A204.1 (cell line): ENCODE results near the gene TXNDC15.
A peak's percentile ranks its signal among the peaks of the same experiment; 100 is the strongest.
"Not testable (repeated sequence)": the region's sequence is repeated elsewhere in the genome, so short reads cannot be mapped to it uniquely, and the experiment has no call there.

Experiments used
- FAIRE-seq: peaks from 2 replicates; lab custom pipeline; 2012; peaks lifted over from hg19 to GRCh38; lab: Jason Lieb, UNC

Gene TXNDC15

DNA sequence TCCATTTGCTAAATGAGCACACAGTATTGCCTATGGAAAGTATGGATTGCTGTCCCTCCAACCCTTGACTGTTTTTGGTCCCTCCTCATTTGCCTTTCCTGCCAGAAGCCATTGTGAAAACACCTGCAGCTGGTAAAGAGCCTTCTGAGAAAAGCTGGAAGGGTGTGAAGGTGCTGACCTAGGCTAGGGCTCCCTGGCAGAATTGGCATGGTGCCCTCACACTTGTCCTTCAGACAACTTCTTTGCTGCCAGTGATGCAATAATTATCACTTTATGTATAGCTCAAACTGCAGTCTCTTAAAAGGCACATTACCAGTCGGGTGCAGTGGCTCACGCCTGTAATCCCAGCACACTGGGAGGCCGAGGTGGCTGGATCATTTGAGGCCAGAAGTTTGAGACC lies 4.2 kb downstream of the TXNDC15 start:
- no peak for FAIRE-seq

DNA sequence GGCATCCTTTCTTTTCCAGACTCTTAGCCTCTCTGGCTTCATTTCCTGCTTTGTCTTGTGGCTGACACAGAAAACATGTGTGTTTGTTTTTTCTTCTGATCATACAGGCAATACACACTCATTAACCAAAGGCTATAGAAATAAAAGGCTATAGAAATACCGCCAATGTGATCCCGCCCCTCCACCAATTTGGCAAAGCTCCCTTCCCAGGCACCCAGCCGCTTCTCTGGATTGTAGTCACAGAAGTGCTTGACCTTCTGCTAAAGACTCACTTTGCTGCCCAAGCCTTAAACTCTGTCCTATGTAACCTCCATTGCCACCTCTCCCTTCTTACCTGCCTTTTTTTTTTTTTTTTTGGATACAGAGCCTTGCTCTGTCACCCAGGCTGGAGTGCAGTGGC lies 5.3 kb downstream of the TXNDC15 start:
- no peak for FAIRE-seq

DNA sequence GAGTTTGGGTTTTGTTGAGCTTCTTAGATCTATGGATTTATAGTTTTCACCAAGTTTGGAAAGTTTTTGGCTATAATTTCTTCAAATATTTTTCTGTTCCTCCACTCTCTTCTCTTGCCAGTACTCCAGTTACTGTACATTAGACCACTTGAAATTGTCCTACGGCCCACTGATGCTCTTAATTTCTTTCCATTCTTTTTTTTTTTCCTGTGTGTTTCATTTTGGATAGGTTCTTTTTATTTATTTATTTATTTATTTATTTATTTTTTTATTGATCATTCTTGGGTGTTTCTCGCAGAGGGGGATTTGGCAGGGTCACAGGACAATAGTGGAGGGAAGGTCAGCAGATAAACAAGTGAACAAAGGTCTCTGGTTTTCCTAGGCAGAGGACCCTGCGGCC lies 6.8 kb downstream of the TXNDC15 start:
- FAIRE-seq = not testable (repeated sequence)

DNA sequence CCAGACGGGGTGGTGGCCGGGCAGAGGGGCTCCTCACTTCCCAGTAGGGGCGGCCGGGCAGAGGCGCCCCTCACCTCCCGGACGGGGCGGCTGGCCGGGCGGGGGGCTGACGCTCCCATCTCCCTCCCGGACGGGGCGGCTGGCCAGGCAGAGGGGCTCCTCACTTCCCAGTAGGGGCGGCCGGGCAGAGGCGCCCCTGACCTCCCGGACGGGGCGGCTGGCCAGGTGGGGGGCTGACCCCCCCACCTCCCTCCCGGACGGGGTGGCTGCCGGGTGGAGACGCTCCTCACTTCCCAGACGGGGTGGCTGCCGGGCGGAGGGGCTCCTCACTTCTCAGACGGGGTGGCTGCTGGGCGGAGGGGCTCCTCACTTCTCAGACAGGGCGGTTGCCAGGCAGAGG lies 7.5 kb downstream of the TXNDC15 start:
- FAIRE-seq = not testable (repeated sequence)

DNA sequence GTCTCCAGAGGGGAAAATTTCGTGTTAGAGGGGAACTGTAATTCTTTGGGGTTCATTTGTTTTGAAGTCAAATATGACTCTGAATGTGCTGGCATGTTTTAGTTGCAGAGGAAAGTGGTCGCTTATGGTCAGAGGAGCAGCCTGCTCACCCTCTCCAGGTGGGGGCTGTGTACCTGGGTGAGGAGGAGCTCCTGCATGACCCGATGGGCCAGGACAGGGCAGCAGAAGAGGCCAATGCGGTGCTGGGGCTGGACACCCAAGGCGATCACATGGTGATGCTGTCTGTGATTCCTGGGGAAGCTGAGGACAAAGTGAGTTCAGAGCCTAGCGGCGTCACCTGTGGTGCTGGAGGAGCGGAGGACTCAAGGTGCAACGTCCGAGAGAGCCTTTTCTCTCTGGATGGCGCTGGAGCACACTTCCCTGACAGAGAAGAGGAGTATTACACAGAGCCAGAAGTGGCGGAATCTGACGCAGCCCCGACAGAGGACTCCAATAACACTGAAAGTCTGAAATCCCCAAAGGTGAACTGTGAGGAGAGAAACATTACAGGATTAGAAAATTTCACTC lies 13.5 kb downstream of the TXNDC15 start:
- no peak for FAIRE-seq

DNA sequence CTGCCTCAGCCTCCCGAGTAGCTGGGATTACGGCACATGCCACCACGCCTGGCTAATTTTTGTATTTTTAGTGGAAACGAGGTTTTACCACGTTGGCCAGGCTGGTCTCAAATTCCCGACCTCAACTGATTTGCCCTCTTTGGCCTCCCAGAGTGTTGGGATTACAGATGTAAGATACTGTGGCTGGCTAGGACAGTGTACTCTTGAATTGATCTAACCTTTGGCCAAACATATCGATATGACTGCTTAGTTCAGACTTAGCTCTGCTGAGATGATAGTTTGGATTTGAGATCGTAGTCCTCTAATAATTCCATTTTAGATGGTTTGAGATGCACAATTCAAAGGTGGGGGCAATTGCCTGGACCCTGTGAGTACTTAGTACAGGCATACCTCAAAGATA lies 15.2 kb downstream of the TXNDC15 start:
- no peak for FAIRE-seq

DNA sequence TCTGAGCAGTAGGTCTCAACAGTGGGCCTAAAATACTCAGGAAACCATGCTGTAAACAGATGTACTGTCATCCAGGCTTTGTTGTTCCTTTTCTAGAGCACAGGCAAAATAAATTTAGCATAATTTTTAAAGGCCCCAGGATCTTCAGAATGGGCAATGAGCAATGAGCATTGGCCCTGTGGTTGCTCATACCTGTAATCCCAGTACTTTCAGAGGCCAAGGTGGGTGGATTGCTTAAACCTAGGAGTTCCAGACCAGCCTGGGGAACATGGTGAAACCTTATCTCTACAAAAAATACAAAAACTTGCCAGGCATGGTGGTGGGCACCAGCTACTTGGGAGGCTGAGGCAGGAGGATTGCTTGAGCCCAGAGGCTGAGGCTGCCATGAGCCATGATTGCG lies 17.3 kb downstream of the TXNDC15 start:
- FAIRE-seq = no peak

DNA sequence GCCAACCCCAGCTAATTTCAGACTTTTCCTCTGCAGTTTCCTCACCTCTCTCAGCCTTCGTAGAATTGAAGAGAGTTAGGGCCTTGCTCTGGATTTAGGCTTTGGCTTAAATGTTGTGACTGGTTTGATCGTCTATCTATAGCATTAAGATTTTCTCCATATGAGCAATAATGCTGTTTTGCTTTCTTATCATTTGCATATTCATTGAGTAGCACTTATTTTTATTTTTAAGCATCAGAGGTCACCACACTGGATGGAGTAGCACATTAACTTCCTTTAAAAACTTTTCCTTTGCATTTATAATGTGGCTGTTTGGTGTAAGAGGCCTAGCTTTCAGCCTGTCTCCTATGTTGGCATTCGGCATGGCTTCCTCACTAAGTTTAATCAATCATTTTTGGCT lies 18.1 kb downstream of the TXNDC15 start:
- FAIRE-seq = no peak

DNA sequence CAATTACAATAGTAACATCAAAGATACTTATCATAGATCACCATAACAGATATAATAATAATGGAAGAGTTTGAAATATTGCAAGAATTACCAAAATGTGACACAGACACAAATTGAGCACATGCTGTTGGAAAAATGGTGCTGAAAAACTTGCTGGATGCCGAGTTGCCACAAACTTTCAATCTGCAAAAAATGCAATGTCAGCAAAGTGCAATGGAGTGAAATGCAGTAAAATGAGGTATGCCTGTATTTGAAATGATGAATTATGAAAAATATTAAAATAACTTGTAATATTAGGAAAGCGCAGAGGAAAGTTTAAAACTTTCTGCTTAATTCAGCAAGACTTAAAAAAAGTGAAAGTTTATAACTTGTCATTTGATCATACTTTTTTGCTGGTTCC lies 18.8 kb downstream of the TXNDC15 start:
- FAIRE-seq = no peak

DNA sequence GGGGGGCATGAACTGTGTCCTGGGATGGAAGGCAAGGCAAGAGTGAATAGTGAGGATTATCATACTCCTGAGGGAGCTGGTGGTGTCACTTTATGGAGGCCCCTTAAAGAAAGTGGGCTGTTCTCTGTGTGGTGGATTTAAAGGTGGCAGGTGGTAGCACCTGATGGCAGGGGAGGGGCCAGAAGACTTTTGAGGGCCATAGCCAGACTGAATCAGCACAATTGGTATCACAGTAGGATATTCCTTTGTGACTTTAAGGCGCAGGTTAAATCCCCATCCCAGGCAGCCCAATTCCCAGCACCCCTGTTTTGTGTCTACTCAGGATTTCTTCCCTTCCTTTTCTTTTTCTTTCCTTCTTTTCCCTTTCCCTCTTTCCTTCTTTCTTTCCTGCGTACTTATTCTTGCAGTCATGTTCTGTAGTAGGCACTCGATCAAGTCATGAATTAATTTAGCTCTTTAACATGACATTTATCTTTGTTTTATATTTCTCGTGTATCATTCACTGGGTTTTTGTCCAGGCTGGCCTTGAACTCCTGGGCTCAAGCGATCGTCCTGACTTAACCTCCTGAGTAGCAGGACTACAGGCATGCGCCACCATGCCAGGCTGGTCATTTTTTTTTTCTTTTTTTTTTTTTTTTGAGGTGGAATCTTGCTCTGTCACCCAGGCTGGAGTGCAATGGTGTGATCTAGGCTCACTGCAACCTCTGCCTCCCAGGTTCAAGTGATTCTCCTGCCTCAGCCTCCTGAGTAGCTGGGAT lies 19.8 kb downstream of the TXNDC15 start:
- no peak for FAIRE-seq

DNA sequence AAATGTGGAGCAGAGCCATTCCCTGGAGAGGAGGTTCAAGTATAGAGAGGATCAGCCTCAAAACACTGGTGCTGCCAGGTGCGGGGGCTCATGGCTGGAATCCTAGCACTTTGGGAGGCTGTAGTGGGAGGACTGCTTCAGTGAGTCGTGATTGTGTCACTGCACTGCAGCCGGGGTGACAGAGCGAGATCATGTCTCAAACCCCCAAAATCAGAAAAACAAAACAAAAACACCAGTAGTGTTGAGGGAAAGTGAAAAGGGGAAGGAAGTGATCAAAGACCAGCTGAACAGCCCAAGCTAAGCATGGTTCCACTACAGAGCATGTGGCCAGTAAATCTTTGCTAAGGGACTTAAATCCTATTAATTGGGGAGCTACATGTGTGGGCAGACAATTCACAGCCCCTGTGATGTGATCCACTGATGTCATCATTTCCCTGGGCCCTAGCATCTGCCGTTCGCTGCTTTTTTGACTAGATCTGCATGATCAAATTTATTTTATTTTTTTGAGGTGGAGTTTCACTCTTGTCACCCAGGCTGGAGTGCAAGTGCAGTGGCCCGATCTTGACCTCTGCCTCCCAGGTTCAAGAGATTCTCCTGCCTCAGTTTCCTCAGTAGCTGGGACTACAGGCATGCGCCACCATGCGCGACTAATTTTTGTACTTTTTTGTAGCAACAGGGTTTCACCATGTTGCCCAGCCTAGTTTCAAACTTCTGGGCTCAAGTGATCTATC lies 28.1 kb downstream of the TXNDC15 start:
- FAIRE-seq = no peak

DNA sequence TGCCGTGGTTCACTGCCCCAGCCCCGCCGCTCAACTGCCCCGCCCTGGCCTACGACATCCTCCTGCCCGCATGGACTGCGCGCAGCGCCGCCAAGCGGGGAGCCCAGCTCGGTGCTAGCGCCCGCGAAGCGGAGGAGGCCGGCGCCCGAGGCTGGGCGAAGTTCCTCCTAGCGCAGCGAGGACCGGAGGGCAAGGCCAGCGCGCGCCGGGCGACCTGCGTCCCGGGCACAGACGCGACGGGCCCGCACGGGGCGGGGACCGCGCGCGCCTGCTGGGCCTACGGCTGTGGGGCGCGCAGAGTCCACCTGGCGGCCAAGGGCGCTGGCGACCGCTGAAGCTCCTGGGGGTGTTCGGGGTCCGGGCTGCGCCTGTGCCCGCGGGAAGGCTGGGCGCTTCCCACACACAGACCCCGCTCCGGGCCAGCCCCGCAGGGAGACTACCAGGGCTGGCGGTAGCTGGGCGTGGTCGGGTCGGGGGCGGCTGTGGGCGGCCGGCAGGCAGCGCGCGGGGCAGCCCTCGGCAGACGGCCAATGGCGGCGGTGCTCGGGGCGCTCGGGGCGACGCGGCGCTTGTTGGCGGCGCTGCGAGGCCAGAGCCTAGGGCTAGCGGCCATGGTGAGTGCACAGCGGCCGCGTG lies 30.6 kb downstream of the TXNDC15 start, which contains the start of gene PCBD2:
TSS of gene PCBD2 (plus strand) at position 522 of the 636 bp plus-strand sequence. CDS start at position 531, 9 bp downstream.
- FAIRE-seq = no peak

DNA sequence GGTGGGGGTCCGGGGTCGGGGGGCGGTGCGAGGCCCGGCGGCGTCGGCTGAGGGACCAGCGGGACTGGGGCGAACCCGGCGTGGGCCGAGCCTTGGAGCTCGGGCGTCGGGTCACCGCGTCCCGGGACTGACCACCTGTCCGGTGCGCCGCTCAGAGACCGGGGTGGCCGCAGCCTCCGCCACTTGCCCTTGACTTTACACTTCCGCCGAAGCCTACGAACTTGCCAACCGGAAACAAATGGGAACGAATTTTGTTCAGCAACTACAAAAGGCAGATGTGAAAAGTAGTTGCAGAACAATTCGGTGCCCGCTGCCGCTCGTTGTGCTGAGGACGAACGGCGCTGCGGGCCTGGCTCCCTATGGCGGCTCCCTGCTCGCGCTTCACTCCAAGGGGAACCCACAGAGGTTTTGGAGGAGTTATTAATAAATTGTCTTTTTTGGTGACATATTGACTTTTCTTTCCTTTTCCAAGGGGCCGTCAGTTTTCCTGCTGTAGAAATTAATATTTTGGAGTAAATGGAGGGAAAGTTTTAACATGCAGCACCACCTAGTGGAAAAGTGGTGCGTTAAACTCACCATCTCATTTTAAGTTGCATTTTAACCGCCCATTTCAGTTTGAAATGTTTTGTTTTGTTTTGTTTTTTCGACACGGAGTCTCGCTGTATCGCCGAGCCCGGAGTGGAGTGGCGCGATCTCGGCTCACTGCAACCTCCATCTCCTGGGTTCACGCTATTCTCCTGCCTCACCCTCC lies 31.2 kb downstream of the TXNDC15 start:
- FAIRE-seq = peak; percentile 84

DNA sequence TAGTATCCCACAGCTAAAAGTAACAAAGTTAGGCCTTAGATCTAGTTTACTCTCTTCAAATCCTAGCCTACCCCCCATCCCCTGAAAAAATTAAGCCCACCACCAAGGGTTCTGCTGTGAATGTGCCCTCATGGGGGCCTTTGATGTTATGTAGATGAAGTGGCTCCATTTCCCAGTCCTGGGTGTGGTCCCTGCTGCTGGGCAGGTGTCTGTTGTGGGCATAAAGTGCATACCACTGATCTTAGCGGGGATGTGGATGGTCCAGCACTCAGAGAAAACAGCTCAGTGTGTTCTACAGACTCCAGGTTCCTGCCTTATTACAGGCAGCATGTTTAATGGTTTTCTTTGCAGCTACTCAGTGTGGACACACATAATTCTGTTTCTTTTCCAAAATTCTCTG lies 32.6 kb downstream of the TXNDC15 start:
- FAIRE-seq = no peak

DNA sequence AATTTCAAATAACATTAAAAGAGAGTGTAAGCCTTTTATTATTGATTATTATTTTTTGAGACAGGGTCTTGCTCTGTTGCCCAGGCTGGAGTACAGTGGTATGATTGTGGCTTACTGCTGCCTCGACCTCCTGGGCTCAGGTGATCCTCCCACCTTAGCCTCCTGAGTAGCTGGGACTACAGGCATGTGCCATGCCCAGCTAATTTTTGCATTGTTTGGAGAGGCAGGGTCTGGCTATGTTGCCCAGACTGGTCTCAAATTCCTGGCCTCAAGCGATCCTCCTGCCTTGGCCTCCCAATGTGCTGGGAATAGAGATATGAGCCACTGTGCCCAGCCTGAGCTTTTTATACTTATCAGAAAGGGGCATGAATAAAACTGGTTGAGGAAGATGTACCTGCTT lies 36.6 kb downstream of the TXNDC15 start:
- not testable (repeated sequence) for FAIRE-seq

DNA sequence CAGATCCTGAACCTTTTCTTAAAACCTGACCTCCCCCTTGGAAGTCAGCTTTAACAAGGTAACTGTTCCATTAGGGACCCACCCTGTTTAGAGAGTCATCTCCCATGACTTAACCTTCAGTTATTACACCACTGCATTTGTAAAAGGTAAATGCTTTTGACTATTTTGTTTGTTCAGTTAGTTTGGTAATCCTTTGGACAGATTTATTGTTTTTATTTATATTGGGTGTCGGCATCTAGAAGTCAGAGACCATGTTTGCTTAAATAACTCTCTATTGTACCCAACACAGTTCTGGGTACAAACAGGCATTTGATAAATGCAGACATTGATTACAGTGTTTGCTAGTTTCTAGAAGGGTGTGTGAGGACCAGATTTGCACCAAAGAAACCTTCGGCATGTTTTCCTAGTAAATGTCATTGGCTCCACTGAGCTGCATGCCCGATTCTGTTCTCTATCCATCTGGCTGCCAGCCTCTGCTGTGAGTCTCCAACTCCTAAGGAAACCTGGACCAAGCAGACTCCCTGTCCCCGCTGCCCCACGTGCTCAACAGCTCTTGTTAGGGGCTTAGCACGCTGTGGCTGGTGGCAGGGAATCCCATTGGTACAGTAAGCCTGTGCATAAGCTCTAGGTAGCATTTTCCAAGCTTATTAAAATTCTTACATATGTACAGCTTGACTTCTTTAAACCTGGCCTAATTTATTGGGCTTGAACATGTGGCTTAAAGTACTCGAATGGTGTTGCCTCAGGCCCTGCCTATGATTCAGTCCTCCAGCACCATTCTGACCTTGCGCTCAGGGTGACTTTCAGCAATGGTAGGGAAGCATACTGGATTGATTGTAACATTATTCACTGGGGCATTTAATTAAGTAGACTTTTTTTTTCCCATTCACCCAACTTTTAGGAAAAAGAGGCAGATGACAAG lies 37.4 kb downstream of the TXNDC15 start:
- FAIRE-seq = no peak

DNA sequence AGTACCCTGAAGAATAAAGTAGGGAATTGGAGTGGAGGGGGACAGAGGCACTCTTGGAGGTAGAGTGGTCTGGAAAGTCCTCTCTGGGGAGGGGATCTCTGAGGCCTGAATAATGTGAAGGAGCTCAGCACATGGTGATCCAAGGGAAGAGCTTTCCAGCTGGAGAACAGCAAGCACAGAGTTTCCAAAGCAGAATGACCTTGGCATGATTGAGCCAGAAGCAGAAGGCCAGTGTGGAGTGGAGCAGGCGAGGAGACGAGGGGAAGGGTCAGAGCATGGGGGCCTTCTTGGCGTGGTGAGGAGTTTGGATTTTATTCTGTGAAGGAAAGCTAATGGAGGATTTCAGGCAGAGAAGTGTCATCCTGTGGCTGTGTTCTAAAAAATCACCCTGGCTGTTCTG lies 39.1 kb downstream of the TXNDC15 start:
- no peak for FAIRE-seq

DNA sequence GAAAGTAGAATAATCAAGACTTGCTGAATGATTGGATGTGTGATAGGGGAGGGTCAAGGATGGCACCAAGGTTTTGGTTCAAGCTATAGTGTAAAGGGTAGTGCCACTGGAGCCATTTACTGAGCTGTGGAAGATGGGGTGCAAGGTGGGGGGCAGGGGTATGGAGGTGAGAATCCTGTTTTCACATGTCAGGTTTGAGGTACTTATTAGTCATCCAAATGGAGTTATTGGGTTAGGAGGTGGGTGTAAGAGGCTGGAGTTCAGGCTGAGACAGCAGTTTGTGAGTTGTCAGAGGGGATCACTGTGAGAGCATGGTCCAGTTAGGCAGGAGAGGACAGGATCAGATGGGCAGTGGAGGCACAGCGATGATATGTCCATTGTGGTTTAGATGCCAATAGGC lies 39.6 kb downstream of the TXNDC15 start:
- FAIRE-seq = no peak

DNA sequence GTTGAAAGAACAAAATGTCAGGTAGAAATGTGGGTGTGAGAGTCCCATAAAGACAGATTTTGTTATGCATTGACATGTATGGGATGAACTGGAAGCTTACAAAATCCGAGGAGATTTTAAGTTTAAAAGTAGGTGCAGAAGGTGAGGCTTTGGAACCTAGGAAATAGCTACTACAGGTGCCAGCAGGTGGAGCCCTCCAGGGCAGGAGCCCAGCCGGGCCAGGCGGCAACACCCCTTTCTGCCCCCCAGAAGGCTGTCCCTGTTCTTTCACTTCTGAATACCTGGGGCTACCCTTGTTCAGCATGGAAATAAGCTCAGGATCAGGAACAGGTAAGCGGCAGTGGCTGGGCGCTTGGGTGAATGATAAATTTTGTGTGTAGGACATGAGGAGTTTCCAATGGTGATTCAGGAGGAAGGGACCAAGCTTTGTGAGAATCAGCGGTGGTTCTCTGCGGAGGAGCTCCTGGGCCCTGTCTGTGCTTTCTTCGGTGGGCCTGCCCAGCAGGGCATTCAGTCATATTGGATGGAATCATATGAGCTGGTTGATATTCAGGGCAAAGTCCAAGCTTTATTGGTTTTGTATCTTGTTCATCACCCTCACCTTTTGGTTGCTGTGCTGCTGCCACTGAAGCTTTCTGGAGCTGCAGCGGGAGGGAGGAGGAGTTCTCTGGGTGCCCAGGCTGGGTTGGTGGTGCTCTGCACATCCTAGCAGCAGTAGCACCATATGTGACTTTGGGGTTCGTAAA lies 43.1 kb downstream of the TXNDC15 start:
- no peak for FAIRE-seq

DNA sequence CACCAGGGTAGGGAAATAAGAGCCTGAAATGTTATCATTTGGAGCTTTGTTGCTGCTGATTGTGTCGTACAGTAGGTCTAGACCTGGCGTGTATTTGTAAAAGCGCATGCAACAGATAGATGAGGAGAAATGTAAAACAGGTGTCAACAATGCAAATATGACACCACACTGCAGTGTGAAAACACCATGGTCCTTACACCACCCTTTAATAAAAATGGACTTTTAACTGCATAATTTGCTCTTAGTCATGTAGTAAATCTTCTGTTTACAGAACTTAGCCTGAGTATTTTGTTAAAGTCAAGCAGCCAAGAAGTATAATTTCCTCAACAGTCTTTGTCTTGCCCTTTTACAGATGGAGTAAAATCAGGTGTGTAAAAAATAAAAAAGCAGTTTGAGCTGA lies 44.7 kb downstream of the TXNDC15 start:
- no peak for FAIRE-seq
